Neural progenitor cell (in vitro differentiated cells): Measurements from ENCODE around the gene FAM53B.

Source experiments
- EZH2 ChIP-seq: fragments of 200-600 bp; sonication (generic); IDR thresholded peaks from 2 replicates; pipeline ENCODE4 v1.6.1; 2017; ENCODE audit warnings: antibody characterized with exemption, mild to moderate bottlenecking, moderate library complexity
- EZH2phosphoT487 ChIP-seq: fragments of 200-600 bp; sonication (generic); IDR thresholded peaks from 2 replicates; pipeline ENCODE4 v1.6.1; 2017; ENCODE audit warnings: antibody characterized with exemption
- TF ChIP-seq, protein P1 (sequence below): fragments of 200-600 bp; sonication (generic); IDR thresholded peaks from 2 replicates; pipeline ENCODE4 v1.5.1; 2017; ENCODE audit warnings: antibody characterized with exemption, mild to moderate bottlenecking

DNA sequence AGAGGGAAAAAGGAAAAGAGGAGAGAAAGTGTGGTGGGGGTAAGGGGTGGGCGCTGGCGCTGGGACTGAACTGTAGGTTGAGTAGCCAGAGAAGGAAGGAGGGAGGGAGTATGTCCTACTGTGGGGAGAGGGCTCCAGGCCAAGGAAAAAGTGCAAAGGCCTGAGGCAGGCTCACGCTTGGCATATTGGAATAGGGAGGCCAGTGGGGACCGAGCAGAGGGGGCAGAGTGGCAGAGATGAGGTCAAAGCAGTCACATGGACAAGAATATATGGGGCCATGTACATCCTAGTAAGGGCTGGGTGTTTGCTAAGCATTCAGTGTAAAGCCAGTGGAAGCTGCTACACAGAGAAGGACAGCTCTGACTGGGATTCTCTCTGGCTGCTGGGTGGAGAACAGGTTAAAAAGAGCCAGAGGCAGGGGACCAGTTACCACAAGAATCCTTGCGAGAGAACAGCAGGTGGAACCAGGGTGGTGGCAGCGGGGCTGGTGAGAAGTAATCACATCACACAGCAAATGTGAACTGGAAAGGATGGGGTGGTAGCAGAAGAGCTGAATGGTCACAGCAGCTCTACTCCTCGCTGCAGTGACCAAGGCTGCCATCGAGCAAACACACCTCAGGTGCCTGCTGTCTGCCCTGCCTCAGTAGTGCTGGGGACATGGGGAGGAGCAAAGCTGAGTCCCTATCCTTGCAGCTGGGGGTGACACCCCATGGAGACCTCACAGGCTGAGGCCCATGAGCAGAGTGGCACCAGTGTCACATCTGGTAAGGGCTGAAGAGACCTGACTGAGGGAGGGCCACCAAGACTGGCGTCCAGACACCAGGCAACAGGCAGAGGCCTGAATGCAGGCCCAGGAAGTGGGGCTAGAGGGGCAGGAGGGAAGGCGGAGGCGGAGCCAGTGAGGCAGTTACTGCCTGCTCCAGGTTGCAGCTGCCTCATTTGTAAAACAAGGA lies 39.5 kb downstream of the FAM53B start:
- TF ChIP-seq, protein P1, sequence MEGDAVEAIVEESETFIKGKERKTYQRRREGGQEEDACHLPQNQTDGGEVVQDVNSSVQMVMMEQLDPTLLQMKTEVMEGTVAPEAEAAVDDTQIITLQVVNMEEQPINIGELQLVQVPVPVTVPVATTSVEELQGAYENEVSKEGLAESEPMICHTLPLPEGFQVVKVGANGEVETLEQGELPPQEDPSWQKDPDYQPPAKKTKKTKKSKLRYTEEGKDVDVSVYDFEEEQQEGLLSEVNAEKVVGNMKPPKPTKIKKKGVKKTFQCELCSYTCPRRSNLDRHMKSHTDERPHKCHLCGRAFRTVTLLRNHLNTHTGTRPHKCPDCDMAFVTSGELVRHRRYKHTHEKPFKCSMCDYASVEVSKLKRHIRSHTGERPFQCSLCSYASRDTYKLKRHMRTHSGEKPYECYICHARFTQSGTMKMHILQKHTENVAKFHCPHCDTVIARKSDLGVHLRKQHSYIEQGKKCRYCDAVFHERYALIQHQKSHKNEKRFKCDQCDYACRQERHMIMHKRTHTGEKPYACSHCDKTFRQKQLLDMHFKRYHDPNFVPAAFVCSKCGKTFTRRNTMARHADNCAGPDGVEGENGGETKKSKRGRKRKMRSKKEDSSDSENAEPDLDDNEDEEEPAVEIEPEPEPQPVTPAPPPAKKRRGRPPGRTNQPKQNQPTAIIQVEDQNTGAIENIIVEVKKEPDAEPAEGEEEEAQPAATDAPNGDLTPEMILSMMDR: no peak
- TF ChIP-seq EZH2 (no peak), EZH2phosphoT487 (no peak)
